Measurements from ENCODE around the gene IDS. TPM values are rescaled to one million over a fixed set of nuclear protein-coding genes. Genes with fewer than 3 reads are reported as not detected.
"Not testable (repeated sequence)": the region's sequence is repeated elsewhere in the genome, so short reads cannot be mapped to it uniquely, and the experiment has no call there.

IDS gene
- total RNA-seq, 1 experiment from 2014 or later, result 78.7 TPM

DNA sequence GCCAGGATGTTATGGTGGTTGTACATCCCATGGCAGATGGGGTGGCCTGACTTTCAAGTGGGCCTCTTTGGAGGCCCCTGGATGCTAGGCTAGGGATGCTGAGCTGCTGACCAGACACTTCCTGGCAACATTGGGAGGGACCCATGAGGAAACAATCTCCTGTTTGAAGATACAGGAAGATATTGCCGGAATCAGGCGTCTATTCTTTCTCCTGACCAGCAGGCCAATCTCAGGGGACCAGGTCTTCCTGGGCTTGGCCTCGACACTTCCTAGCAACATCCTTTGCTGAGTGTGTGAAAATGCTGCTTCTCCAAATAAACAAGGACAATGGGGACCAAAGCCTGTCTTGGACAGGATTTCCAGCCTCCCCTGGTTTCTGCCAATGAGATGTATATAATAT is 42.7 kb upstream of the IDS start:
- H3K36me3 ChIP-seq (ENCODE audit: control insufficient read depth, insufficient read depth, low read length); H3K4me3 ChIP-seq (ENCODE audit: low read depth in 2 of 2, low read length in 2 of 2); H3K27ac ChIP-seq (ENCODE audit: low read length); H3K9me3 ChIP-seq (ENCODE audit: control insufficient read depth, insufficient read depth, low read depth, low read length); H3K27me3 ChIP-seq (ENCODE audit: control insufficient read depth, insufficient read depth, low read length); BruUV-seq (replicated peaks); CTCF ChIA-PET; H3K4me1 ChIP-seq (ENCODE audit: control insufficient read depth, insufficient read depth, low read length); intact Hi-C loops (cut with micrococcal nuclease; ENCODE audit: unreplicated experiment); in situ Hi-C loops (cut with HindIII; ENCODE audit: low pct_unique_long_range_greater_than_20kb, low sequenced_read_pairs); ATAC-seq; POLR2A ChIA-PET; DNase-seq (ENCODE audit: low read depth, low spot score): not testable (repeated sequence)

DNA sequence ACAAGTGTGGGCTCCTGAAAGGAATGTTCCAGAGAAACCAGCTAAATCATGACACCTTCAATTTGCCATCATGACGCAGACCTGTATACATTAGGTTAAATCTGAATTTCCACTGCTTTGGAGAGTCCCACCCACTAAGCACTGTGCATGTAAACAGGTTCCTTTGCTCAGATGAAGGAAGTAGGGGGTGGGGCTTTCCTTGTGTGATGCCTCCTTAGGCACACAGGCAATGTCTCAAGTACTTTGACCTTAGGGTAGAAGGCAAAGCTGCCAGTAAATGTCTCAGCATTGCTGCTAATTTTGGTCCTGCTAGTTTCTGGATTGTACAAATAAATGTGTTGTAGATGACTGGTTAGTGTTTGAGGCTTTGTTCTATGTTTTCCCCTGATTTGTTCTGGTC is 41.9 kb upstream of the IDS start:
- ATAC-seq; H3K9me3 ChIP-seq (ENCODE audit: control insufficient read depth, insufficient read depth, low read depth, low read length); intact Hi-C loops (cut with micrococcal nuclease; ENCODE audit: unreplicated experiment): not testable (repeated sequence)

DNA sequence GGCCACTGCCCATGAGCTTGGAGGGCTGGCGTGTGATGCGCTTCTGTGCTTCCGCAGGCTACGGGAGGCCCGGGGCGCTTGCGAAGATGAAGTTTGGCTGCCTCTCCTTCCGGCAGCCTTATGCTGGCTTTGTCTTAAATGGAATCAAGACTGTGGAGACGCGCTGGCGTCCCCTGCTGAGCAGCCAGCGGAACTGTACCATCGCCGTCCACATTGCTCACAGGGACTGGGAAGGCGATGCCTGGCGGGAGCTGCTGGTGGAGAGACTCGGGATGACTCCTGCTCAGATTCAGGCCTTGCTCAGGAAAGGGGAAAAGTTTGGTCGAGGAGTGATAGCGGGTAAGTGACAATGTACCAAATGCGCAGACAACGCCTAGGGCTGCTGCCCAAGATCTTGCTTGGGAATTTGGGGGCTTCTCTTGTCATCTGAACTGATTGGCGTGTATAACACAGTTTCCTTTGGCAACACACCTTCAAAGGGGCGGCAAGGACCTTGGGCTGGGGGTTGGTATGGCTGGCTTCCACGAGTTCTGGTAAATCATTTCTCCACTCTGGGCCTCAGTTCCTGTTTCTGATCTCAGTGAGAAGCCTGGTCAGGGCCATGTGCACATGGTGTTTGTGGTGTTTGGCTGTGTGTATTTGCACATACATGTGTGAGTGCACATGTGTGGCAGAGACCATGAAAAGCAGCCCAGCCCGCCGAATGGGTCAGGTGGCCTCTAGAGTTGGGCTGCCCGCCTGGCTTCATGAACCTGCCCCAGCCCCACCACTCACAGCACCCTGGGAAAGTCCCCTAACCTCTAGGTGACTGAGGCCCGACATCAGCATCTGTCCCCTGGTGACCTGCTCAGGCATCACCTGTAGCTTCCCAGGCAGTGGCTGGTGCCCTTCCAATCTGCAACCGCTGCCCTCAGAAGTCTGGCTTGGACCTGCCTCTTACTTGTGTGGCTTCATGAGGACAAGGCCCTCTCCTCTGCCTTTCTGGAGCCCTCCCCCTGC is 40.7 kb upstream of the IDS start:
- intact Hi-C loops (cut with micrococcal nuclease; ENCODE audit: unreplicated experiment); CTCF ChIA-PET; ATAC-seq; in situ Hi-C loops (cut with HindIII; ENCODE audit: low pct_unique_long_range_greater_than_20kb, low sequenced_read_pairs); POLR2A ChIA-PET; H3K27ac ChIP-seq (ENCODE audit: low read length); BruUV-seq (replicated peaks); DNase-seq (ENCODE audit: low read depth, low spot score); H3K36me3 ChIP-seq (ENCODE audit: control insufficient read depth, insufficient read depth, low read length); H3K27me3 ChIP-seq (ENCODE audit: control insufficient read depth, insufficient read depth, low read length); H3K4me3 ChIP-seq (ENCODE audit: low read depth in 2 of 2, low read length in 2 of 2); H3K4me1 ChIP-seq (ENCODE audit: control insufficient read depth, insufficient read depth, low read length); H3K9me3 ChIP-seq (ENCODE audit: control insufficient read depth, insufficient read depth, low read depth, low read length): not testable (repeated sequence)

More for the DNA sequence above, 41.9 kb upstream of the IDS start:
- H3K27me3 ChIP-seq (ENCODE audit: control insufficient read depth, insufficient read depth, low read length); H3K4me3 ChIP-seq (ENCODE audit: low read depth in 2 of 2, low read length in 2 of 2); DNase-seq (ENCODE audit: low read depth, low spot score); POLR2A ChIA-PET; CTCF ChIA-PET; BruUV-seq (replicated peaks); H3K36me3 ChIP-seq (ENCODE audit: control insufficient read depth, insufficient read depth, low read length); H3K27ac ChIP-seq (ENCODE audit: low read length); H3K4me1 ChIP-seq (ENCODE audit: control insufficient read depth, insufficient read depth, low read length); in situ Hi-C loops (cut with HindIII; ENCODE audit: low pct_unique_long_range_greater_than_20kb, low sequenced_read_pairs): not testable (repeated sequence)

DNA sequence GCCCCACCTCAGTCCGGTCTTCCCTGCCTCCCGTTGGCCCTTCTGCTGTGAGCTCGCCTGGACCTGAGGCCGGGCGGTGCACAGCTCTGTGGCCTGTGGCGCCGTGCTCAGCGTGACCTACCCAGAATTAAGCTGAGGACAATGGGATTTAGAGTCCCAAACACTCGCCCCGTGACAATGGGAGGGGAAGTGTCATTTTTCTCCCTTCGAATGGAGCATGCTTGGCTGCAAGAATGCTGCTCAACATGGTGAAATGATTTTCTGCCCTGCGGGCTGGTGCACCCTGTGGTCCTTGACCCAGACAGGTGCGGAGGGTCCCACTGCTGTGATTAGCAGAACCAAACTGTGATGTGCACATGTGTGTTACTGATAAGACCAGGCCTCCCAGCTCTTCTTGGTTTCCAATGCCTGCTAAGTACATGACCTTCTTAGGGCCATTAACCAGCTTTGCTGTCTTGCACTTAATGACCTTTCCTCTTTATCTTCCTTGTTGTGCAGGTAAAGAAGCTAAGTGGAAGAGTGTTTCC is 36.5 kb upstream of the IDS start:
- ChIA-PET CTCF (no interaction called here), POLR2A (no interaction called here)
- BruUV-seq (replicated peaks), result no TSS peak
- H3K27ac ChIP-seq (ENCODE audit: low read length), result peak overlapping the region; percentile 94
- H3K36me3 ChIP-seq (ENCODE audit: control insufficient read depth, insufficient read depth, low read length), result no peaks in the 10 kb centered on the region
- DNase-seq (ENCODE audit: low read depth, low spot score) (no peak), ATAC-seq (no peak)
- H3K27me3 ChIP-seq (ENCODE audit: control insufficient read depth, insufficient read depth, low read length), result no peaks in the 10 kb centered on the region
- in situ Hi-C loops (cut with HindIII; ENCODE audit: low pct_unique_long_range_greater_than_20kb, low sequenced_read_pairs), result no loop called here
- H3K9me3 ChIP-seq (ENCODE audit: control insufficient read depth, insufficient read depth, low read depth, low read length), result no peaks in the 10 kb centered on the region
- intact Hi-C loops (cut with micrococcal nuclease; ENCODE audit: unreplicated experiment), result no loop called here
- peaks cover 5% of the 10 kb centered on the region for H3K4me1 ChIP-seq (ENCODE audit: control insufficient read depth, insufficient read depth, low read length)
- TF ChIP-seq SIN3A (IDR thresholded peaks at IDR 0.05; ENCODE audit: borderline replicate concordance, insufficient read depth, low read depth, low read length) (no peak), POLR2AphosphoS5 (IDR thresholded peaks at IDR 0.05; ENCODE audit: low read depth, low read length) (no peak), TCF7L2 (IDR thresholded peaks at IDR 0.05; ENCODE audit: low read depth, low read length) (no peak)
- TF ChIP-seq, protein P1, sequence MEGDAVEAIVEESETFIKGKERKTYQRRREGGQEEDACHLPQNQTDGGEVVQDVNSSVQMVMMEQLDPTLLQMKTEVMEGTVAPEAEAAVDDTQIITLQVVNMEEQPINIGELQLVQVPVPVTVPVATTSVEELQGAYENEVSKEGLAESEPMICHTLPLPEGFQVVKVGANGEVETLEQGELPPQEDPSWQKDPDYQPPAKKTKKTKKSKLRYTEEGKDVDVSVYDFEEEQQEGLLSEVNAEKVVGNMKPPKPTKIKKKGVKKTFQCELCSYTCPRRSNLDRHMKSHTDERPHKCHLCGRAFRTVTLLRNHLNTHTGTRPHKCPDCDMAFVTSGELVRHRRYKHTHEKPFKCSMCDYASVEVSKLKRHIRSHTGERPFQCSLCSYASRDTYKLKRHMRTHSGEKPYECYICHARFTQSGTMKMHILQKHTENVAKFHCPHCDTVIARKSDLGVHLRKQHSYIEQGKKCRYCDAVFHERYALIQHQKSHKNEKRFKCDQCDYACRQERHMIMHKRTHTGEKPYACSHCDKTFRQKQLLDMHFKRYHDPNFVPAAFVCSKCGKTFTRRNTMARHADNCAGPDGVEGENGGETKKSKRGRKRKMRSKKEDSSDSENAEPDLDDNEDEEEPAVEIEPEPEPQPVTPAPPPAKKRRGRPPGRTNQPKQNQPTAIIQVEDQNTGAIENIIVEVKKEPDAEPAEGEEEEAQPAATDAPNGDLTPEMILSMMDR (IDR thresholded peaks at IDR 0.05), result no peak
- TF ChIP-seq, protein P2, sequence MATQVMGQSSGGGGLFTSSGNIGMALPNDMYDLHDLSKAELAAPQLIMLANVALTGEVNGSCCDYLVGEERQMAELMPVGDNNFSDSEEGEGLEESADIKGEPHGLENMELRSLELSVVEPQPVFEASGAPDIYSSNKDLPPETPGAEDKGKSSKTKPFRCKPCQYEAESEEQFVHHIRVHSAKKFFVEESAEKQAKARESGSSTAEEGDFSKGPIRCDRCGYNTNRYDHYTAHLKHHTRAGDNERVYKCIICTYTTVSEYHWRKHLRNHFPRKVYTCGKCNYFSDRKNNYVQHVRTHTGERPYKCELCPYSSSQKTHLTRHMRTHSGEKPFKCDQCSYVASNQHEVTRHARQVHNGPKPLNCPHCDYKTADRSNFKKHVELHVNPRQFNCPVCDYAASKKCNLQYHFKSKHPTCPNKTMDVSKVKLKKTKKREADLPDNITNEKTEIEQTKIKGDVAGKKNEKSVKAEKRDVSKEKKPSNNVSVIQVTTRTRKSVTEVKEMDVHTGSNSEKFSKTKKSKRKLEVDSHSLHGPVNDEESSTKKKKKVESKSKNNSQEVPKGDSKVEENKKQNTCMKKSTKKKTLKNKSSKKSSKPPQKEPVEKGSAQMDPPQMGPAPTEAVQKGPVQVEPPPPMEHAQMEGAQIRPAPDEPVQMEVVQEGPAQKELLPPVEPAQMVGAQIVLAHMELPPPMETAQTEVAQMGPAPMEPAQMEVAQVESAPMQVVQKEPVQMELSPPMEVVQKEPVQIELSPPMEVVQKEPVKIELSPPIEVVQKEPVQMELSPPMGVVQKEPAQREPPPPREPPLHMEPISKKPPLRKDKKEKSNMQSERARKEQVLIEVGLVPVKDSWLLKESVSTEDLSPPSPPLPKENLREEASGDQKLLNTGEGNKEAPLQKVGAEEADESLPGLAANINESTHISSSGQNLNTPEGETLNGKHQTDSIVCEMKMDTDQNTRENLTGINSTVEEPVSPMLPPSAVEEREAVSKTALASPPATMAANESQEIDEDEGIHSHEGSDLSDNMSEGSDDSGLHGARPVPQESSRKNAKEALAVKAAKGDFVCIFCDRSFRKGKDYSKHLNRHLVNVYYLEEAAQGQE (IDR thresholded peaks at IDR 0.05; ENCODE audit: insufficient read depth in 1 of 2, low read depth in 2 of 2, low read length in 1 of 2), result no peak
- peak overlapping the region; percentile 90 to 97 for H3K4me3 ChIP-seq (ENCODE audit: low read depth in 2 of 2, low read length in 2 of 2)

All from Panc1 (cell line).